Mucosa of gallbladder (tissue), 1 donor: ENCODE measurements around the gene DGKZ. TPM values are rescaled to one million over a fixed set of nuclear protein-coding genes. Genes with fewer than 3 reads are reported as not detected.
"Not testable (repeated sequence)": the region's sequence is repeated elsewhere in the genome, so short reads cannot be mapped to it uniquely, and the experiment has no call there.

Experiments
- DNase-seq: peaks from one replicate; pipeline ENCODE4 v3.0.0-alpha.2; 2020; ENCODE audit warnings: low spot score
- total RNA-seq: library from RNA; stranded (reverse); gene quantifications from one replicate; pipeline ENCODE4 v1.2.1, GENCODE V29; 2021
- donor health status: DM: no; HTN: no; CAD: no.

Gene DGKZ, protein sequence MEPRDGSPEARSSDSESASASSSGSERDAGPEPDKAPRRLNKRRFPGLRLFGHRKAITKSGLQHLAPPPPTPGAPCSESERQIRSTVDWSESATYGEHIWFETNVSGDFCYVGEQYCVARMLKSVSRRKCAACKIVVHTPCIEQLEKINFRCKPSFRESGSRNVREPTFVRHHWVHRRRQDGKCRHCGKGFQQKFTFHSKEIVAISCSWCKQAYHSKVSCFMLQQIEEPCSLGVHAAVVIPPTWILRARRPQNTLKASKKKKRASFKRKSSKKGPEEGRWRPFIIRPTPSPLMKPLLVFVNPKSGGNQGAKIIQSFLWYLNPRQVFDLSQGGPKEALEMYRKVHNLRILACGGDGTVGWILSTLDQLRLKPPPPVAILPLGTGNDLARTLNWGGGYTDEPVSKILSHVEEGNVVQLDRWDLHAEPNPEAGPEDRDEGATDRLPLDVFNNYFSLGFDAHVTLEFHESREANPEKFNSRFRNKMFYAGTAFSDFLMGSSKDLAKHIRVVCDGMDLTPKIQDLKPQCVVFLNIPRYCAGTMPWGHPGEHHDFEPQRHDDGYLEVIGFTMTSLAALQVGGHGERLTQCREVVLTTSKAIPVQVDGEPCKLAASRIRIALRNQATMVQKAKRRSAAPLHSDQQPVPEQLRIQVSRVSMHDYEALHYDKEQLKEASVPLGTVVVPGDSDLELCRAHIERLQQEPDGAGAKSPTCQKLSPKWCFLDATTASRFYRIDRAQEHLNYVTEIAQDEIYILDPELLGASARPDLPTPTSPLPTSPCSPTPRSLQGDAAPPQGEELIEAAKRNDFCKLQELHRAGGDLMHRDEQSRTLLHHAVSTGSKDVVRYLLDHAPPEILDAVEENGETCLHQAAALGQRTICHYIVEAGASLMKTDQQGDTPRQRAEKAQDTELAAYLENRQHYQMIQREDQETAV
- 83.8 TPM for total RNA-seq

DNA sequence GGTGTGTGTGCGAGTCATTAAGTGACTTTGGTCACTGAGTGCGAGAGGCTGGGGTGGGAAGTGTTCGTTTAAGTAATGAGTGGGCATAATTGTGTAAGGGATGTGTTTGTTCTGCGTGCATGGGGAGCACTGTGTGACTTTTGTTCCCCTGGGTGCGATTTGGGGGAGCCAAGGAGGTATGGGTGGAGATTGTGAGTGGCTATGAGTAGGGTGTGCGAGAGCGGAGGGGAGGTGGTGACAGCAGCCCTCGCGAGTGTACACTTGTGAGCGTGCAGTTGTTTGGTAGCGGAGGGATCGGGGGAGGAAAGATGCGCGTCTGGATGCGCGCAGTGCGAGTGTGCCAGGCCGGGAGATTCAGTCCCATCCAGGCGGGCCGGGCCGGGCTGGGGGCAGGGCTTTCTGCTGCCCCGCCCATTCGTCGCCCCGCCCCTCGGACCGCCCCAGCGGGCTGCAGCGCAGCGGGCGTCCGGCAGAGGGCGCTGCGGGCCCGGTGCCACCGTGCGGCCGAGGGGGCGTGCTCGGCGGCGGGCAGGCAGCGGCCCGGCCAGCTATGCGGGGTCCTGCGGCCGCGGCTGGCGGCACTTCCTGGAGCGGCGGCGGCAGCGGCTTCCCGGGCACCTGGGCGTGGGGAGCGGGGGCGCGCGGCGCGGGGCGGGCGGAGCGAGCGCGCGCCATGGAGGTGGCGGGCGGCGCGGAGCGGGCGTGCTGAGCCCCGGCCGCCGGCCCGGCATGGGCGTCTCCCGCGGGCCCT lies at the start of gene DGKZ:
Gene DGKZ, plus strand, starts transcription at position 578 of the 751 bp plus-strand sequence. CDS start 197 bp downstream, outside the sequence.
- DNase-seq = peak; percentile 87

DNA sequence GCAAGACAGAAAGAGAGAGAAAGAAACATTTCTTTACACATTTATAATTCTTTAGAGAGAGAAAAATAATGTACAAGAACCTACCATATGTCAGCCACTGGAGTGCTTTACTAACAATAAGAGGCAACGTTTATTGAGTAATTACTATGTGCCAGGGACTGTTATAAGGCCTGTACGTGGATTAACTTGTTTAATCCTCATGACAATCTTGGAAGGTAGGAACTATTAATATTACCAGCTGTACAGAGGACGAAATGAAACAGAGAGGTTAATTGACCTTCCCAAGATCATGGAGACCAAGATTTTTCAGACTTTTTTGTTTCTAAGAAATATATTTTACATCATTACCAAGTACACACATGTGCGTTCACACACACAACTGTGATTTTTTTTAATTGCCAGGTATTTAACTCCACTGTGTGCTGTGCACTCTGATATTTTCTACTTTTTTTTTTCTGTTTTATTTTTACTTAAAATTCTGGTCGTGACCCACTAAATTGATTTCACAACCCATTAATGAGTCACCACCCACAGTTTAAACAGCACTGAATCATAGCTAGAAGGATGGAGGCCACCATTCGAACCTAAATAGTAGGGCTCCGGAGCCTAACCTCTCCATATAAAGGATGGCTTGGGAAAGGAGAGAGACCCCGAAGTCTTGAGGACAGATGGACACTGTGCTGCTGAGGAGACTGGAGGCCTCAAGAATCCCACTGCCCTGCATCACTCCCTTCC lies 48.4 kb upstream of the DGKZ start:
- no peak for DNase-seq

DNA sequence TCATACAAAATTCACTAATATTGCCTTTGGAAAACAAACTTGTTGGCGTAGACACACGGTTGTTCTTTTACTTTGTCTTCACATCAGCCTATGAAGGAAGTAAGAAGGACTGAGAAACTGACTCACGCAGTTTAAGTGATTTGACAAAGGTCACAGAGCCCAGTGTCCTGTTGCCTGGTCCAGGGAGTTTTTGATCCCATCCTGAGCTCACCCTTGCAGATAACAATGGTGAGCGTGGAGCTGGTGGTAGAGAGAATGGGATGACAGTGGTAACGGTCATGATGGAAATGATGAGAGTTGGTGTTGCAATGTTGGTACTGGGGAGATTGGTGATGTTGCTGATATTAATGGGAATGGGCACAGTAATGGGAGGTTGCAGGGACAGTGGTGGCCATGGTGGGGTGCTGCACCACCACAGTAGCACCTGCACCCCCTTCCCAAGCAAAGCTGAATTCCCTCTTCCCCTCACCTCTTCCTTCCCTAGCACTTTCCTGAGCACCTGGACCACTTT lies 47.8 kb upstream of the DGKZ start:
- DNase-seq = no peak

DNA sequence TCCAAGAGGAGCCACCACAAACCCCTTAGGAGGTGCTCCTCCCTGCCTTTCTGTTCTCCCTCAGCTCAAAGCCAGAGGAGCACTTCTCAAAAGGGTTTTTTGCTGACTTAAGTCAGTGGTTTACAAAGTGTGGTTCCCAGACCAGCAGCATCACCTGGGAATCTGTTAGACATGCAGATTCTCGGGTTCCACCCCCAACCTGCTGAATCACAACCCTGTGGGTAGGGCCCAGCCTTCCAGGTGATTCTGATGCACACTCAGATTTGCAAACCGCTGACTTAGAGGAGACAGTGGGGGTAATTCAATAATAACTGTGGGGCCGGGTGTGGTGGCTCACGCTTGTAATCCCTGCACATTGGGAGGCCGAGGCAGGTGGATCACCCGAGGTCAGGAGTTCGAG lies 47.0 kb upstream of the DGKZ start:
- DNase-seq = no peak

DNA sequence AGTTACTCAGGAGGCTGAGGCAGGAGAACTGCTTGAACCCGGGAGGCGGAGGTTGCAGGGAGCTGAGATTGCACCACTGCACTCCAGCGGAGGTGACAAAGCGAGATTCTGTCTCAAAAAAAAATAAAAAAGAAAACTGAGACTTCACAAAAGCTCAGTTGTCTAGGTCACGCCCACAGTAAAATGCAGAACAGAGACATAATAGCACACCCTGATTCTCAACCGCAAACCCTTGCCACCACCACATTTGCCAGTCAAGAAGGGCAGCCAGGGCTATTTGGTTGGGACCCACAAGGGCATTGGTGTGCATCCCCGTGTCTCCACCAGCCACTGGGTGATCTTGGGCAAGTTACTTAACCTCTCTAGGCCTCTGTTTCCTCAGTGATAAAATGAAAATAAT lies 44.4 kb upstream of the DGKZ start:
- no peak for DNase-seq

DNA sequence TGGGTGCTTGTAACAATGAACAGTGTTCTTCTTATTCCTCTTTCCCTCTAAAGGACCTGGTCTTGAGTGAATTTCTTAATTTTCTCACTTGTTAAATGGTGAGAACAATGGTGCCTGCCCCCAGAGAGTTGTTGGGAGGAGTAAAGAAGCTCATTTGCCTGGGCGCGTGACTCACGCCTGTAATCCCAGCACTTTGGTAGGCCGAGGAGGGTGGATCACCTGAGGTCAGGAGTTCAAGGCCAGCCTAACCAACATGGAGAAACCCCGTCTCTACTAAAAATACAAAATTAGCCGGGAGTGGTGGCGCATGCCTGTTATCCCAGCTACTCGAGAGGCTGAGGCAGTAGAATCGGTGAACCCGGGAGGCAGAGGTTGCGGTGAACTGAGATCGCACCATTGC lies 43.2 kb upstream of the DGKZ start:
- not testable (repeated sequence) for DNase-seq

DNA sequence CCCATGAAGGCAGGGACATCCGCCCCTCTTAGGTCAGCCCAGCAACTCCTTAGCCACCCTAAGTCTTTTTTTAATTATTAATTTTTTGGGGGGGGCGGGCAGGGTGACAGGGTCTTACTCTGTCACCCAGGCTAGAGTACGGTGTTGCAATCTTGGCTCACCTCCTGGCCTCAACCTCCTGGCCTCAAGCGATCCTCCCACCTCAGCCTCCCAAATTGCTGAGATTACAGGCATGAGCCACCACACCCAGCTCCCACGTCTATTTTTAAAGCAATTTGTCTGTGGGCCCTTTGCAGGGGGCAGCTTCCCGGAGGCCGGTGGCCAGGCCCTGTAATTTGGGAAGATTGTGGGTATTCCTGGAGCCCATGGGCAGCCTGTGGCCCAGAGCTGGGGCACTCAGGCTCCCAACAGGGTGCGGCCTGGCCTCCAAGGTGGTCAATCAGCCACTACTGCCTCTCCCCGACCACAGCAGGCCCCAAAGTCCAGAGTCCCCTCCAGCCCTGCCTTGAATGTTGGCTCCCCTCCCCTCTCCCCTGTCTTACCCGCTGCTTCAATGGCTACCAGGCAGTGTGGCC lies 42.6 kb upstream of the DGKZ start:
- no peak for DNase-seq

DNA sequence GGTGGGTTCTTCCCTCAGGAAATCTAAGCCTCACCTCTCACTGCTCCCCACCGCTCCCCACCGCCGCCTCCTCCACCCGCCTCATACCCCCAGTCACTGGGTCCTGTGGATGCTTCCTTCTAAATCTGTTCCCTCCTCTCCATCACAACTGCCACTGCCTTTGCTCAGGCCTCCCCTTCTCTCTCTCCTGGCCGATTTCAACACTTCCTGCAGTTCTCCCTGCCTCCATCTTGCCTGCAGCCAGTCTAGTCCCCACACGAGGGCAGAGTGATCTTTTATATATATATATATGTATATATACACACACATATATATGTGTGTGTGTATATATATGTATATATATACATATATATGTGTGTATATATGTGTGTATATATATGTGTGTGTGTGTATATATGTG lies 42.0 kb upstream of the DGKZ start:
- DNase-seq = no peak

DNA sequence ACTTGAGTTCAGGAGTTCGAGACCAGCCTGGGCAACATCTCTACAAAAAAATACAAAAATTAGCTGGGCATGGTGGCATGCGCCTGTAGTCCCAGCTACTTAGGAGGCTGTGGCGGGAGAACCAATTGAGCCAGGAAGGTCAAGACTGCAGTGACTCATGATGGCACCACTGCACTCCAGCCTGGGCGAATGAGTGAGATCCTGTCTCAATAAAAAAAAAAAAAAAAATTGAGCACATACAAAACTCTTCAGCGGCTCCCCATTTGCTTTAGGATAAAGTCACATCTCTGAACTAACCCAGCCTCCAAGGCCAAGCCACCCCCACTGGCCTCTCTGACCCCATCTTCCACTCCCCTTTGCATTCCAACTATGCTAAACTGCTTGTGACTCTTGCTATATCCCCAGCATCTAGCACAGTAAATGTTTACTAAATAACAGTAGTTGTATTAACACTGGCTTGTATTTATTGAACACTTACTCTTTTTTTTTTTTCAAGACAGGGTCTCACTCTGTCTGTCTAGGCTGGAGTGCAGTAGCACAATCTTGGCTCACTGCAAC lies 40.9 kb upstream of the DGKZ start:
- no peak for DNase-seq

DNA sequence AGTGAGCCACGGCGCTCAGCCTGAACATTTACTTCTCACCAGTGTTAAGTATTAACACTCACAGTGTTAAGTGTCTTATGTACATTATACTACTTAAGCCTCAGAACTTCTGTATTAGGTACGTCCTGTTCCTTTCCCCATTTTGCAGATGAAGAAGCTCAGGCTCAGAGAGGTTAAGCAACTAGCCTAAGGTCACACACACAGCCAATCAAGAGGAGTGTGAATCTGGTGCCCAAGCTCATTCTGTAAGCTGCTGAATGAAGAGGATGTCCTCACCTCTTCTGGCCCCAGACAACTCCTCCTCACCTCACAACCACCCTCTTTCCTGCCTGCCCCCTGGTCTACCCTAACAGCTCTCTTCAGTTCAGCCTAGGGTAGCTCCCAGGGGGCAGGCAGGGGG lies 39.9 kb upstream of the DGKZ start:
- no peak for DNase-seq

DNA sequence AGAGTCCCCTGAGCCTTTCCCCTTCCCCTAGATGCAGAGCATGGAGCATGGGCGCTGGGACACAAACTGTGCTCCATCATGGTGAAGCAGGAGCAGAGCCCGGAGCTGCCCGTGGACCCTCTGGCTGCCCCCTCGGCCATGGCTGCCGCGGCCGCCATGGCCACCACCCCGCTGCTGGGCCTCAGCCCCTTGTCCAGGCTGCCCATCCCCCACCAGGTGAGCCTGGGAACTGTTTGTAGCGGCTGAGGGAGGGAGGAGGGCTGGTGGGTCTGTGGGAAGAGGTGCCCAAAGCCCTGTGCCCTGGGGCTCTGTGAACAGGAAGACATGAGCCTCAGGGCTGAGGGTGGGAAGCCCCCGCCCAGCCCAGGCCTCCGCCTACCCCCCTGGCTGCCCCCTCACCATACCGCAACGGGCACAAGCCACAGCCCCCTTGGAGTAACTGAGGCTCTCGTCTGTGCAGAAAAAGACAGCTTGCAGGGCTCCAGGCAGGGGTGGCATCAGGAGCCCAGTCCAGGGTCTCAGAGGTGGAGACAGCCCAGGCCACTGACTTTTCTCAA lies 39.4 kb upstream of the DGKZ start:
- DNase-seq = no peak

DNA sequence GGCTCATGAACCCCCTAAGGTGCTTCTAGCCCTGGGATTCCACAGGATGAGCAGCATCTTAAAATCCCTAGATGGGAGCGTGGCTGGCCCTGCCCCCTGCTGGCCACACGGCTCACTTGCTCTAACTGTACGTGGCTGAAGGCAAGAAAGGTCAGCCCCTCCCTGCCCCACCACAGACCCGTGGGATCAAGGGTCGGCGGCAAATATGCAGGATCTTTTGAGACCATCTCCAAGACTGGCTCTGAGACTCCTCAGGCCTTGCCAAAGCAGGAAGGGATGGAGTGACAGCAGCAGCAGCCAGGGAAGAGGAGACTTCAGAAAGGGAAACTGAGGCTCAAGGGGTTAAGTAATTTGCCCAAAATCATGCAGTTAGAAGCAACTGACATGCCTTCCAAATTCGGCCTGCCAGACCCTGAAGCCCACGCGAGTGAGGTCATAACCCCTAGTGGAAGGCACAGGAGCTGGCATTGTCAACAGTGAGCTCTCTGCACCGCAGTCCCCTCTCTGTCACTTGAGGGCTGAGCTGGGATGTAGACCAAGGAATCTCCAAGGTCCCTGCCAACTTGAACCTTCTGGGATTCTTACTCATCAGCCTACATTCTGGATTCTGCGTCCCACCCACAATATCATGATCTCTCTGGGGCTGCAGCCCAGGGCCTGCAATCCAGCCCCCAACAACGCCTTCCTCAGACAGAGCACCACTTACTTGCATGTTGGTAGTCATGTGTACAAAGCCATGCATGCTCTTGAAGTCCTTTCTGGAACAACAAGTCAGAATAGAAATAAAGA lies 38.4 kb upstream of the DGKZ start:
- DNase-seq = peak; percentile 77

DNA sequence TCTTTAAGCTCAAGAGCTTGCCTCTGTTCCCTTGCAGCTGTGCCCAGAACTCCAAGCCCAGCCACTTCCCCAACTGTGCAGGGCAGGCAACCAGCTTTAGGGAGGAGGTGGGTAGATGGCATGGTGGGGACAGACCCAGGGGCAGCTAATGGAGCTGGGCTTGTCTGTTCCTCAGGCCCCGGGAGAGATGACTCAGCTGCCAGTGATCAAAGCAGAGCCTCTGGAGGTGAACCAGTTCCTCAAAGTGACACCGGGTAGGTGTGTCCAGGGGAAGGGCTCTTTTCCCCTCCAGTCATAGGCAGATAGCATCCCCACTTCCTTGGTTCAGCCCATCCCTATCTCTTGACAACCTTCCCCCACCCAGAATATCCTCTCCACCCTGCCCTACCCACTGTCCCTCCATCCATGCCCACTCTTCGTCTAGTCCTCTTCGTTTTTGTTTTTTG lies 37.4 kb upstream of the DGKZ start:
- DNase-seq = no peak

DNA sequence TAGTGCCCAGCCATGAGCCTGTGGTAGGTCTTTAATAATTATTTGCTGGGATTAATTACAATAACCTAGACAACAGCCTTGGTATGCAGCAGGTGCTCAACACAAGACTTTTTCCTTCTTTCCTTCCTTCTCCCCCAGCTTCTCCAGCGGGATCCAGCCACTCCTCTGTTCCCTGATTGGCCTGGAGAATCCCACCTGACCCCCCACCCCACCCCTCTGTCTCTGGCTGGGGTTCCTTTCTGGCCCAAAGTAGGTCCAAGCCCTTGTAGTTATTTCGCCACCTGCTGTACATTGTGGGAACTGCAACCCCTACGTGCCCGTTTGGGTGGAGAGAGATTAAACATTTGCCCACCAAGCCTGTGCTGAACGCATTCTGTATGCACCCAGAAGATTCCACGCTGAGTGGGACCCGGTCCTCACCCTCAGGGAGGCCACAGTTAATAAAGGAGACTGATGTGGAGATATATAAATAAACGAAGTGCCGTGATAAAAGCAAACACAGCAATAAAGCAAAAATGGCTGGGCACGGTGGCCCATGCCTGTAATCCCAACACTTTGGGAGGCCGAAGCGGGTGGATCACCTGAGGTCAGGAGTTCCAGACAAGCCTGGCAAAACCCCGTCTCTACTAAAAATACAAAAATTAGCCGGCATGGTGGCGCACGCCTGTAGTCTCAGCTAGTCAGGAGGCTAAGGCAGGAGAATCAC lies 32.1 kb upstream of the DGKZ start:
- peak; percentile 77 for DNase-seq

DNA sequence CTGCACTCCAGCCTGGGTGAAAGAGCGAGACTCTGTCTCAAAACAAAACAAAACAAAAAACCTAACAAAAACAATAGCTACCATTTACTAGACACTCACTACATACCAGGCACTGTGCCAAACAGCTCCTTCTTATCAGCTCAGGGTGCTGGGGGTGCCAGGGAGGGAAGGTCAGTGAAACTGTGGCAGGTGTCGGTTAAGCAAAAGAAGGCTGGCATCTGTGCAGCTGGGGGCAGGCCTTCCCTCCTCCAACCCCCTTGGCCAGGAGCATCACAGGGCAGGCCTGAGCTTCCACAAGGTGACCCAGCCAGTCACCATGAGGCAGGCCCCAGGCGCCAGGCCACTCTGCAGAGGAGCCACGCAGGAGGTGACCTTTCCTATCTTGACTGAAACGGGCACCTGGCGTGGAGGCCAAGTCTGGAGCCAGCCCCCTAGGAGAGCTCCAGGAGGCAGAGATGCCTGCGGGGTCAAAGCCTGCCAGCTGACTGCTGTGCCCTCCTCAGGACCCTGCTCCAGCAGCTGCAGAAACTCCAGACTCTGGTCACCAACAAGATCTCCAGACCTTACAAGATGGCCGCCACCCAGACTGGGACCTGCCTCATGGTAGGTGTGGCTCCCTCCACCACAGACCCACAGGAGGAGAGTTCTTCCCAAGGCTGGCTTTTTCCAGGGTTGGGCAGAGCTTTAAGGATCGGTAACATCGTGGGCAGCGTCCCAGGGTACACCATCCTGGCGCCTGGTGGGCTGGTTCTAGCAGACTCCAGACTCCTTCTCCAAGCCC lies 31.3 kb upstream of the DGKZ start:
- peak; percentile 79 for DNase-seq

DNA sequence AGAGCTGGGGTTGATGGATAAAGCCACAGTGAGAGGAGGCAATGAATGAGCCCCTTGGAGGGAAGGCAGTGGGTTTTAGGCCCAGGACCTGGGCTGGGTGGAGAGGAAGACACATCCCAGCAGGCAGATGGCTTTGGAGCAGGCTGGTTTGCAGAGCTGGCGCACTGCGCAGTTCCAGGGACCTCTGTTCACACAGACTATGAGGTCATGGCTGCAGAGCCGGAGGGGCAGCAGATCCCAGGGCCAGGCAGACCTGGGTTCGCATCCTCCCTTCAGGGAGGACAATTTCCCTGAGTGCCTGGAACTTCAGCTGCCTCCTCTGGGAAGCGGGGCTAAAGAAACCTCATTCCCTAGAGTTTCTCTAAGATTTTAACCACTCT lies 28.2 kb upstream of the DGKZ start:
- DNase-seq = no peak

DNA sequence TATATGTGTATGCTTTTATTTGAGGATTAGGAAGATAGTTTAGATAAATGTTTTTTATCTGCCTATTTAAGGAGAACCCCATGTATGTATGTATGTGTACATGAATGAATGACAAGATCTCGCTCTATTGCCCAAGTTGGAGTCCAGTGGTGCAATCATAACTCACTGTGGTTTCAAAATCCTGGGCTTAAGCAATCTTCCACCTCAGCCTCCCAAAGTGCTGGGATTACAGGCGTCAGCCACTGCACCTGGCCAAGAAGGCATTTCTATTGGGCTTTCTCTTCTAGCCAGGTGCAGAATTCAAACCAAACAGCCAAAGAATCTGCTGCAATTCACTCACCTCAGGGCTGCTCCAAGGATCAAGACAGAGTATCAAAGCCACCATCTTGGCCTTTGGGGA lies 25.5 kb upstream of the DGKZ start:
- DNase-seq = no peak

DNA sequence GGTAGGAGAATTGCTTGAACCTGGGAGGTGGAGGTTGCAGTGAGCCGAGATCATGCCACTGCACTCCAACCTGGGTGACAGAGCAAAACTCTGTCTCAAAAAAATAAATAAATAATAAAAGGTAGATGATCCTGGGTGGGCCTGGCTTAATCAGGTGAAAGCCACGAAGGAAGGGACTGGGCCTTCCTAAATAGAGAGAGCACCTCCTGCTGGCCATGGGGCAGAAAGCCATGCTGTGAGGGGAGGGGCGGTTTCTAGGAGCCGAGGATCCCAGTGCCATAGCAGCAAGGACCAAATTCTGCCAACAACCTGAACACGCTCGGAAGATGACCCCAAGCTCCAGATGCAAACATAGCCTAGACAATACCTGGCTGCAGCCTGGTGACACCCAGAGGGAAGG lies 24.5 kb upstream of the DGKZ start:
- DNase-seq = no peak
